ENCODE results near the gene AFF2. TPM values are rescaled to one million over a fixed set of nuclear protein-coding genes. Genes with fewer than 3 reads are reported as not detected.

The AFF2 gene
- total and polyA plus RNA-seq, 12 donors, result 0.07 to 17.9 (median 1.7) TPM

DNA sequence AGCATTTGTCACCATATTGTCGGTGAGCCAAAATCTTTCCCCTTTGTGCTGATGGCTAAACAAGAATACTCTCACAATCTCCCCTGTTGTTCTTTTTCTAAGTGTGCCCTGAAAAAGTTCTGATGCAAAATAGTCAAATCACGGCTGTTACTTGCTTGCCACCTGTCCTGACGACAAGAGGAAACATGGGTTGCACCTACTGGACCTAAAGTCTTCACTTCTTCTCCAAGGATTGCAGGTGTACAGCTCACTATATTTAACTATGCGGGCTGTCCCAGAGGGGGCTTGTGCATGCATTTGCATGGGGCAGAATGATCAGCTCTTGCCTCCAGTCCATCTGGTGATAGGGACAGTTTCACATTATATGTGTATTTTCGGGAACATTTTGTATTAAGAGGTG, 21.6 kb downstream of the AFF2 start:
- Histone ChIP-seq H3K4me3 (no peak overlapping the region), H3K27ac (no peak overlapping the region), H3K36me3 (replicated peaks in 1 of 2) (no peaks in the 10 kb centered on the region), H3K9me3 (replicated peaks in 1 of 3) (no peaks in the 10 kb centered on the region), H3K27me3 (peaks cover 5% of the 10 kb centered on the region), H3K4me1 (replicated peaks in 1 of 2) (no peaks in the 10 kb centered on the region)
- 54 to 82% (median 70%) methylated on average over 4 to 5 of the region's 5 CpGs for WGBS, 4 donors
- TF ChIP-seq POLR2A (IDR thresholded peaks at IDR 0.05), result no peak
- no peak for TF ChIP-seq CTCF (IDR thresholded peaks at IDR 0.05)
- intact Hi-C loops (cut with DNase I), result no loop called here
- no peak for DNase-seq

DNA sequence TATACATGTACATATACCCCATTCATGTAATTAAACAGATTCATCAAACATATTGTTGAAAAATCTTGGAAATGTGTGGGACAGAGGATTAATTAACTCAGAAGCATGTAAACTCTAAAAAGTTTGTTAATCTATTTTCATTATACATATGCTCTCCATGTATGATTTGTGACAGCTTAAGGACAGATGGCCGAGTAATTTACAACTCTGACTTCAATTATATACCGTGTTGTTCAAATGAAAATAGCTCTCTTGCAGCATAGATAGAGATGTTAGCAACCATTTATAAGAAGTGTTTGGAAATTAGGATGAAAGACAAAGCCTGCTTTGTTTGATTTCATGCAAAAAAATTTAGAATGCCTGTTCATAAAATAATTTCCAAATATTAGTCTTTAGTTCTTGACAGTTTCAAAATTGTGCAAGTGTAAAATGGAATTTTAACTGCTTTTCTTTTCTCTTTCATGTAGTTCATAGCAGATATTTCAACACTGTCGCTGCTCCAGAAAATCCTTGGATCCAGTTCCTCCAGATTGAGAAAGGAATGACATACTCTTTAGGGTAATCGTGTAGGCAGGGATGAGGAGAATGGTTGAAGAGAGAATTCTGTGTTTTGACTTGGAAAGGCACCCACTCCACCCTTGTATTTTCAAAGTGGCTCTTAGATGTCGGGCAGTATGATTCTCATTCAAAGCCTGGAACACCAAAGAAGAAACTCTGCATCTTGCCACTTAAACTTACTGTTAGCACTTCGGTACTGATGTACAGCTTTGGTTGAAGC, 23.1 kb downstream of the AFF2 start:
- H3K4me1 ChIP-seq (replicated peaks in 1 of 2), result no peaks in the 10 kb centered on the region
- H3K4me3 ChIP-seq, result no peak overlapping the region
- intact Hi-C loops (cut with DNase I), result no loop called here
- H3K27me3 ChIP-seq, result peaks cover 5% of the 10 kb centered on the region
- no peak for DNase-seq
- TF ChIP-seq CTCF (IDR thresholded peaks at IDR 0.05) (no peak), POLR2A (IDR thresholded peaks at IDR 0.05) (no peak)
- no peak overlapping the region for H3K27ac ChIP-seq
- 51 to 73% (median 64%) methylated on average over 6 of the region's 6 CpGs for WGBS, 4 donors
- no peaks in the 10 kb centered on the region for H3K36me3 ChIP-seq (replicated peaks in 1 of 2)
- no peaks in the 10 kb centered on the region for H3K9me3 ChIP-seq (replicated peaks in 1 of 3)

- H3K27ac ChIP-seq, result no peak overlapping the region
- H3K27me3 ChIP-seq, result no peaks in the 10 kb centered on the region
- H3K4me3 ChIP-seq, result no peak overlapping the region
- peak in 4 of 7 donors; percentile 9 to 31 (median 30) for DNase-seq
- no peaks in the 10 kb centered on the region for H3K4me1 ChIP-seq (replicated peaks in 1 of 2)
- TF ChIP-seq CTCF (IDR thresholded peaks at IDR 0.05) (peak; percentile 25 to 75 (median 38)), POLR2A (IDR thresholded peaks at IDR 0.05) (no peak)
- intact Hi-C loops (cut with DNase I), result no loop called here
- no peaks in the 10 kb centered on the region for H3K9me3 ChIP-seq (replicated peaks in 1 of 3)
- 10 to 19% (median 18%) methylated on average over 2 of the region's 2 CpGs for WGBS, 4 donors
- no peaks in the 10 kb centered on the region for H3K36me3 ChIP-seq (replicated peaks in 1 of 2)
Measured at GRCh38 chrX:148530464-148531077, 30.2 kb downstream of the AFF2 start.

GRCh38 chrX:148534291-148534690, 33.9 kb downstream of the AFF2 start:
- intact Hi-C loops (cut with DNase I), result no loop called here
- no peak for DNase-seq
- Histone ChIP-seq H3K27ac (no peak overlapping the region), H3K9me3 (replicated peaks in 1 of 3) (no peaks in the 10 kb centered on the region), H3K4me1 (replicated peaks in 1 of 2) (no peaks in the 10 kb centered on the region), H3K4me3 (no peak overlapping the region), H3K27me3 (no peaks in the 10 kb centered on the region), H3K36me3 (replicated peaks in 1 of 2) (no peaks in the 10 kb centered on the region)
- TF ChIP-seq POLR2A (IDR thresholded peaks at IDR 0.05) (no peak), CTCF (IDR thresholded peaks at IDR 0.05) (no peak)
- WGBS, 4 donors, result 61 to 81% (median 74%) methylated on average over 2 of the region's 2 CpGs
